ENCODE results near the gene RBM4B.

DNA sequence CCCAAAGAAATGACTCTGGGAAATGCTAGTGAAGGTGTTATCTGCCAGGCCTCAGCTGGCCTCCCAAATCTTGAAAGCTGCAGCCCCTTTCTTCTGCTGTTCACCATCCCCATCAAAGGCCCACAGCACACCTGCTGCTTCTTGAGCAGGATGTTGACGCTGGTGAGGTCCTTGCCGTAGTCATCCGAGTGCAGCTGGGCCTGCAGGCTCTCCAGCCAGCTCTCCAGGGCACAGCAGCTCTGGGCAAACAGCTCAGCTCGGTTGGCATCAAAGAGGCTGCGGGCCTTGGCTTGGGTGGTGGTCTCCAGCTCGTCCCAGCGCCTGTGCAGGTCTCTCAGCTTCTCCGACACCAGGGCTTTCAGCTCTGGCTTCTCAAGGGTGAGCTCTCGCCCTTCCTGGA, 18.5 kb upstream of the RBM4B start:
- TF ChIP-seq ZNF616 (CRISPR knock-in tag; IDR thresholded peaks at IDR 0.05; ENCODE audit: low read depth), result no peak
- TF ChIP-seq GABPA (IDR thresholded peaks at IDR 0.05; ENCODE audit: low read depth, low read length), result no peak
- no peak for TF ChIP-seq GABPA (CRISPR knock-in tag; IDR thresholded peaks at IDR 0.05; ENCODE audit: low read depth)
- no peak for TF ChIP-seq YEATS2 (CRISPR knock-in tag; IDR thresholded peaks at IDR 0.05; ENCODE audit: borderline replicate concordance)
- TF ChIP-seq, protein P1, sequence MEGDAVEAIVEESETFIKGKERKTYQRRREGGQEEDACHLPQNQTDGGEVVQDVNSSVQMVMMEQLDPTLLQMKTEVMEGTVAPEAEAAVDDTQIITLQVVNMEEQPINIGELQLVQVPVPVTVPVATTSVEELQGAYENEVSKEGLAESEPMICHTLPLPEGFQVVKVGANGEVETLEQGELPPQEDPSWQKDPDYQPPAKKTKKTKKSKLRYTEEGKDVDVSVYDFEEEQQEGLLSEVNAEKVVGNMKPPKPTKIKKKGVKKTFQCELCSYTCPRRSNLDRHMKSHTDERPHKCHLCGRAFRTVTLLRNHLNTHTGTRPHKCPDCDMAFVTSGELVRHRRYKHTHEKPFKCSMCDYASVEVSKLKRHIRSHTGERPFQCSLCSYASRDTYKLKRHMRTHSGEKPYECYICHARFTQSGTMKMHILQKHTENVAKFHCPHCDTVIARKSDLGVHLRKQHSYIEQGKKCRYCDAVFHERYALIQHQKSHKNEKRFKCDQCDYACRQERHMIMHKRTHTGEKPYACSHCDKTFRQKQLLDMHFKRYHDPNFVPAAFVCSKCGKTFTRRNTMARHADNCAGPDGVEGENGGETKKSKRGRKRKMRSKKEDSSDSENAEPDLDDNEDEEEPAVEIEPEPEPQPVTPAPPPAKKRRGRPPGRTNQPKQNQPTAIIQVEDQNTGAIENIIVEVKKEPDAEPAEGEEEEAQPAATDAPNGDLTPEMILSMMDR (CRISPR knock-in tag; IDR thresholded peaks at IDR 0.05), result no peak
- TF ChIP-seq, protein P2, sequence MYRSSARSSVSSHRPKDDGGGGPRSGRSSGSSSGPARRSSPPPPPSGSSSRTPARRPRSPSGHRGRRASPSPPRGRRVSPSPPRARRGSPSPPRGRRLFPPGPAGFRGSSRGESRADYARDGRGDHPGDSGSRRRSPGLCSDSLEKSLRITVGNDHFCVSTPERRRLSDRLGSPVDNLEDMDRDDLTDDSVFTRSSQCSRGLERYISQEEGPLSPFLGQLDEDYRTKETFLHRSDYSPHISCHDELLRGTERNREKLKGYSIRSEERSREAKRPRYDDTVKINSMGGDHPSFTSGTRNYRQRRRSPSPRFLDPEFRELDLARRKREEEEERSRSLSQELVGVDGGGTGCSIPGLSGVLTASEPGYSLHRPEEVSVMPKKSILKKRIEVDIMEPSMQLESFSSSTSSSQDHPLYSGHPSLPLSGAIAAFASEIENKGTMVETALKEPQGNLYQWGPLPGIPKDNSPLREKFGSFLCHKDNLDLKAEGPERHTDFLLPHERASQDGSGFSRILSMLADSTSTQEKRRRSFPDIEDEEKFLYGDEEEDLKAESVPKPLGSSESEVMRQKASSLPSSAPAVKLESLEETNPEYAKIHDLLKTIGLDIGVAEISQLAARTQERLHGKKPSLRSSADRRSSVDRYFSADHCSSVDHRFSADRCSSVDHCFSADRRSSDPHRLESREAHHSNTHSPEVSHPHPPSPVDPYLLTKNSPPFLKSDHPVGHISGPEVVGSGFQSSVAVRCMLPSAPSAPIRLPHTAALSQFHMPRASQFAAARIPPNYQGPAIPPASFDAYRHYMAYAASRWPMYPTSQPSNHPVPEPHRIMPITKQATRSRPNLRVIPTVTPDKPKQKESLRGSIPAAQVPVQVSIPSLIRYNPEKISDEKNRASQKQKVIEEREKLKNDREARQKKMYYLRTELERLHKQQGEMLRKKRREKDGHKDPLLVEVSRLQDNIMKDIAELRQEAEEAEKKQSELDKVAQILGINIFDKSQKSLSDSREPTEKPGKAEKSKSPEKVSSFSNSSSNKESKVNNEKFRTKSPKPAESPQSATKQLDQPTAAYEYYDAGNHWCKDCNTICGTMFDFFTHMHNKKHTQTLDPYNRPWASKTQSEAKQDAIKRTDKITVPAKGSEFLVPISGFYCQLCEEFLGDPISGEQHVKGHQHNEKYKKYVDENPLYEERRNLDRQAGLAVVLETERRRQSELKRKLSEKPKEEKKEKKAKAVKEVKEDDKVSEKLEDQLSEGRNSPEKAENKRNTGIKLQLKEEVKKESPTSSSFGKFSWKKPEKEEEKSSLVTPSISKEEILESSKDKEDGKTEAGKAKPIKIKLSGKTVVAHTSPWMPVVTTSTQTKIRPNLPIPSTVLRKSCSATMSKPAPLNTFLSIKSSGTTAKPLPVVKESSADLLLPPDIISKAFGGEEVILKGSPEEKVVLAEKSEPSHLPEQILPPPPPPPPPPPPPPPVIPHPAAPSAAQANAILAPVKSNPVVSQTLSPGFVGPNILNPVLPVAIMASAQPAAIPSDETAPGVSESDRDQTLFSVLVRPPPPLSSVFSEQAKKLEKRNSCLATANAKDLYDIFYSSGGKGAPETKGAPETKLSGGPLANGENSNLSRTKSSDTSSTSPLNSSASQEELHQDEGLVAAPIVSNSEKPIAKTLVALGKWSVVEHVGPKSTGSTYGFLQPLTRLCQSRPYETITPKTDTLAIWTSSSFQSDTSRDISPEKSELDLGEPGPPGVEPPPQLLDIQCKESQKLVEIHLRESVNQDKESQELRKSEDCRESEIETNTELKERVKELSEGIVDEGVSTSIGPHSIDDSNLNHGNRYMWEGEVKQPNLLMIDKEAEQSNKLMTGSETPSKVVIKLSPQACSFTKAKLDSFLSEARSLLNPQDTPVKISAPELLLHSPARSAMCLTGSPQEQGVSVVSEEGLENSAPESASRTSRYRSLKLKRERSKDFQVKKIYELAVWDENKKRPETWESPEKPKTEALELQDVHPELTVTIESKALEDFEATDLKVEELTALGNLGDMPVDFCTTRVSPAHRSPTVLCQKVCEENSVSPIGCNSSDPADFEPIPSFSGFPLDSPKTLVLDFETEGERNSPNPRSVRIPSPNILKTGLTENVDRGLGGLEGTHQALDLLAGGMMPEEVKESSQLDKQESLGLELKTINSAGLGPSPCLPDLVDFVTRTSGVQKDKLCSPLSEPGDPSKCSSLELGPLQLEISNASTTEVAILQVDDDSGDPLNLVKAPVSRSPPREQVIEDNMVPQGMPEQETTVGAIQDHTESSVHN (CRISPR knock-in tag; IDR thresholded peaks at IDR 0.05), result no peak
- TF ChIP-seq POLR2AphosphoS5 (IDR thresholded peaks at IDR 0.05; ENCODE audit: low read depth, low read length), result no peak
- TF ChIP-seq BORCS8-MEF2B (CRISPR knock-in tag; IDR thresholded peaks at IDR 0.05), result no peak
- TF ChIP-seq, protein P3, sequence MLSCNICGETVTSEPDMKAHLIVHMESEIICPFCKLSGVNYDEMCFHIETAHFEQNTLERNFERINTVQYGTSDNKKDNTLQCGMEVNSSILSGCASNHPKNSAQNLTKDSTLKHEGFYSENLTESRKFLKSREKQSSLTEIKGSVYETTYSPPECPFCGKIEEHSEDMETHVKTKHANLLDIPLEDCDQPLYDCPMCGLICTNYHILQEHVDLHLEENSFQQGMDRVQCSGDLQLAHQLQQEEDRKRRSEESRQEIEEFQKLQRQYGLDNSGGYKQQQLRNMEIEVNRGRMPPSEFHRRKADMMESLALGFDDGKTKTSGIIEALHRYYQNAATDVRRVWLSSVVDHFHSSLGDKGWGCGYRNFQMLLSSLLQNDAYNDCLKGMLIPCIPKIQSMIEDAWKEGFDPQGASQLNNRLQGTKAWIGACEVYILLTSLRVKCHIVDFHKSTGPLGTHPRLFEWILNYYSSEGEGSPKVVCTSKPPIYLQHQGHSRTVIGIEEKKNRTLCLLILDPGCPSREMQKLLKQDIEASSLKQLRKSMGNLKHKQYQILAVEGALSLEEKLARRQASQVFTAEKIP (CRISPR knock-in tag; IDR thresholded peaks at IDR 0.05; ENCODE audit: borderline replicate concordance), result no peak
- no peak for TF ChIP-seq SUZ12 (IDR thresholded peaks at IDR 0.05; ENCODE audit: low read depth, low read length)
- no peak for TF ChIP-seq SP1 (IDR thresholded peaks at IDR 0.05)
- TF ChIP-seq SP1 (CRISPR knock-in tag; IDR thresholded peaks at IDR 0.05), result no peak

All from HepG2 (cell line).